ENCODE data around the gene RPA1. TPM values are rescaled to one million over a fixed set of nuclear protein-coding genes. Genes with fewer than 3 reads are reported as not detected.

RPA1 gene
- total and polyA plus RNA-seq, 2 of the 4 experiments (the other 2 are of a cell fraction), result 38.4 to 48.2 TPM

GRCh38 chr17:1916316-1916715 is 86.5 kb downstream of the RPA1 start:
- no peak overlapping the region for H3K27ac ChIP-seq (ENCODE audit: insufficient read depth, low read length)
- H2BK20ac ChIP-seq (ENCODE audit: low read depth, low read length), result no peak overlapping the region
- H3K4me3 ChIP-seq (ENCODE audit: insufficient read depth, low read depth, low read length), result no peak overlapping the region
- no peak for DNase-seq
- no peak for TF ChIP-seq MXI1 (IDR thresholded peaks at IDR 0.05; ENCODE audit: borderline replicate concordance, low read depth, low read length)
- TF ChIP-seq, protein P1, sequence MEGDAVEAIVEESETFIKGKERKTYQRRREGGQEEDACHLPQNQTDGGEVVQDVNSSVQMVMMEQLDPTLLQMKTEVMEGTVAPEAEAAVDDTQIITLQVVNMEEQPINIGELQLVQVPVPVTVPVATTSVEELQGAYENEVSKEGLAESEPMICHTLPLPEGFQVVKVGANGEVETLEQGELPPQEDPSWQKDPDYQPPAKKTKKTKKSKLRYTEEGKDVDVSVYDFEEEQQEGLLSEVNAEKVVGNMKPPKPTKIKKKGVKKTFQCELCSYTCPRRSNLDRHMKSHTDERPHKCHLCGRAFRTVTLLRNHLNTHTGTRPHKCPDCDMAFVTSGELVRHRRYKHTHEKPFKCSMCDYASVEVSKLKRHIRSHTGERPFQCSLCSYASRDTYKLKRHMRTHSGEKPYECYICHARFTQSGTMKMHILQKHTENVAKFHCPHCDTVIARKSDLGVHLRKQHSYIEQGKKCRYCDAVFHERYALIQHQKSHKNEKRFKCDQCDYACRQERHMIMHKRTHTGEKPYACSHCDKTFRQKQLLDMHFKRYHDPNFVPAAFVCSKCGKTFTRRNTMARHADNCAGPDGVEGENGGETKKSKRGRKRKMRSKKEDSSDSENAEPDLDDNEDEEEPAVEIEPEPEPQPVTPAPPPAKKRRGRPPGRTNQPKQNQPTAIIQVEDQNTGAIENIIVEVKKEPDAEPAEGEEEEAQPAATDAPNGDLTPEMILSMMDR (conservative IDR thresholded peaks at IDR 0.05; ENCODE audit: low read depth, low read length), result no peak
- TF ChIP-seq CHD1 (IDR thresholded peaks at IDR 0.05; ENCODE audit: low read depth, low read length), result no peak
- no peak for TF ChIP-seq RFX5 (IDR thresholded peaks at IDR 0.05; ENCODE audit: low read depth, low read length)
- TF ChIP-seq, protein P2, sequence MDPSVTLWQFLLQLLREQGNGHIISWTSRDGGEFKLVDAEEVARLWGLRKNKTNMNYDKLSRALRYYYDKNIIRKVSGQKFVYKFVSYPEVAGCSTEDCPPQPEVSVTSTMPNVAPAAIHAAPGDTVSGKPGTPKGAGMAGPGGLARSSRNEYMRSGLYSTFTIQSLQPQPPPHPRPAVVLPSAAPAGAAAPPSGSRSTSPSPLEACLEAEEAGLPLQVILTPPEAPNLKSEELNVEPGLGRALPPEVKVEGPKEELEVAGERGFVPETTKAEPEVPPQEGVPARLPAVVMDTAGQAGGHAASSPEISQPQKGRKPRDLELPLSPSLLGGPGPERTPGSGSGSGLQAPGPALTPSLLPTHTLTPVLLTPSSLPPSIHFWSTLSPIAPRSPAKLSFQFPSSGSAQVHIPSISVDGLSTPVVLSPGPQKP (IDR thresholded peaks at IDR 0.05; ENCODE audit: borderline replicate concordance, low read depth, low read length), result no peak
- no peak for TF ChIP-seq MAFK (IDR thresholded peaks at IDR 0.05; ENCODE audit: low read depth, low read length)
- no peak for TF ChIP-seq CEBPB (IDR thresholded peaks at IDR 0.05; ENCODE audit: low read depth, low read length)
- no peak for TF ChIP-seq NFE2L2 (IDR thresholded peaks at IDR 0.05; ENCODE audit: low read depth, low read length)
- TF ChIP-seq SMC3 (IDR thresholded peaks at IDR 0.05; ENCODE audit: low read depth, low read length), result no peak
- no peak for TF ChIP-seq POLR2A (IDR thresholded peaks at IDR 0.05; ENCODE audit: low read depth, low read length)
- TF ChIP-seq RAD21 (IDR thresholded peaks at IDR 0.05; ENCODE audit: low read length), result no peak
- no peak for TF ChIP-seq RCOR1 (IDR thresholded peaks at IDR 0.05; ENCODE audit: insufficient replicate concordance, low read length)
- TF ChIP-seq BHLHE40 (IDR thresholded peaks at IDR 0.05; ENCODE audit: low read depth, low read length), result no peak
- no peak for TF ChIP-seq MAZ (IDR thresholded peaks at IDR 0.05; ENCODE audit: borderline replicate concordance, low read depth, low read length)
- no peak for TF ChIP-seq USF2 (IDR thresholded peaks at IDR 0.05; ENCODE audit: low read depth, low read length)
- TF ChIP-seq FOS (IDR thresholded peaks at IDR 0.05; ENCODE audit: low read depth, low read length), result no peak
- H2AK5ac ChIP-seq (ENCODE audit: low read depth, low read length), result no peak overlapping the region
- no peak overlapping the region for H3K4ac ChIP-seq (ENCODE audit: low read depth, low read length)
- peaks cover 73% of the 10 kb centered on the region for H3K27me3 ChIP-seq (ENCODE audit: control insufficient read depth, insufficient read depth, low read length)
- no peak overlapping the region for H3K23ac ChIP-seq (ENCODE audit: low read depth, low read length)
- no peak overlapping the region for H4K5ac ChIP-seq (ENCODE audit: low read depth, low read length)
- in situ Hi-C loops (cut with MboI; ENCODE audit: low sequenced_read_pairs), result no loop called here
- H2BK120ac ChIP-seq (ENCODE audit: low read depth, low read length), result no peak overlapping the region
- BruUV-seq (replicated peaks), result no TSS peak
- no peak overlapping the region for H3K9ac ChIP-seq (ENCODE audit: low read depth, low read length)
- no peak overlapping the region for H2AK9ac ChIP-seq (replicated peaks; ENCODE audit: low read depth, low read length, poor library complexity)
- no peak overlapping the region for H3K18ac ChIP-seq (ENCODE audit: low read depth, low read length)
- H4K8ac ChIP-seq (ENCODE audit: low read depth in 2 of 2, low read length in 2 of 2), result no peak overlapping the region
- 71% methylated on average over 7 of the region's 14 CpGs; no CpG with 5 or more reads in 1 of the 2 experiments for WGBS, 2 experiments (ENCODE audit: extremely low coverage in 2 of 2, insufficient read length in 1 of 2)
- H3K36me3 ChIP-seq (ENCODE audit: control insufficient read depth, insufficient read depth, low read length), result no peaks in the 10 kb centered on the region
- intact Hi-C loops (cut with micrococcal nuclease), result no loop called here
- no peak overlapping the region for H2AFZ ChIP-seq (replicated peaks; ENCODE audit: low read length, poor library complexity)
- no peak overlapping the region for H3K14ac ChIP-seq (replicated peaks; ENCODE audit: low read depth, low read length)
- 0 out of 2 replicates have a peak, but pooled peaks cover 4% of the 10 kb centered on the region for H3K9me1 ChIP-seq (ENCODE audit: insufficient read depth, low read length)
- H4K91ac ChIP-seq (ENCODE audit: insufficient read depth, low read depth, low read length), result no peak overlapping the region
- ChIA-PET POLR2A (ENCODE audit: unreplicated experiment) (no interaction called here), CTCF (interaction anchor here (0.6 kb wide), 1 partner anchor 10 kb away, joined by 4 read pairs; no protein-coding TSS in a partner anchor)
- H3K79me1 ChIP-seq (ENCODE audit: low read depth in 1 of 2, low read length in 2 of 2), result no peaks in the 10 kb centered on the region
- H2BK5ac ChIP-seq (ENCODE audit: low read depth, low read length, poor library complexity, severe bottlenecking), result no peak overlapping the region
- no peak overlapping the region for H3K4me2 ChIP-seq (ENCODE audit: low read depth, low read length)
- H3K56ac ChIP-seq (ENCODE audit: extremely low read depth, insufficient read depth, low read length), result no peak overlapping the region
- H3K9me3 ChIP-seq (ENCODE audit: control insufficient read depth, insufficient read depth, low read length), result no peaks in the 10 kb centered on the region
- no peaks in the 10 kb centered on the region for H3K4me1 ChIP-seq (ENCODE audit: control insufficient read depth, insufficient read depth, low read length)
- dilution Hi-C loops (cut with HindIII; ENCODE audit: low sequenced_read_pairs, unreplicated experiment), result no loop called here
- no peak overlapping the region for H2BK15ac ChIP-seq (ENCODE audit: low read depth, low read length)
- ATAC-seq (ENCODE audit: low read depth), result no peak
- no peaks in the 10 kb centered on the region for H4K20me1 ChIP-seq (ENCODE audit: insufficient read depth, low read length)

All from IMR-90 (cell line).